HL-60 (cell line): ENCODE measurements around the gene WWOX.

ENCODE experiments used
- DNase-seq, 2 experiments: peaks; one replicate each; pipeline ENCODE4 v3.0.0-alpha.2; 2010 to 2020; ENCODE audit warnings: low read depth in 1 of 2, low spot score in 1 of 2
- H3K27ac ChIP-seq: fragments of 250-450 bp; sonication (Bioruptor Pico); replicated peaks from 2 replicates; pipeline ENCODE4 v1.5.1; 2020; ENCODE audit warnings: mild to moderate bottlenecking, moderate library complexity
- H3K27me3 ChIP-seq: fragments of 250-450 bp; sonication (Bioruptor Pico); 2 replicates; pipeline ENCODE4 v1.5.1; 2021; ENCODE audit warnings: mild to moderate bottlenecking, moderate library complexity; ENCODE audit not compliant: insufficient read depth, poor library complexity, severe bottlenecking
- H3K4me3 ChIP-seq: replicated peaks from 2 replicates; pipeline ENCODE4 v1.5.1; 2011; ENCODE audit warnings: mild to moderate bottlenecking, control low read depth, low read length; ENCODE audit not compliant: insufficient read depth
- CTCF ChIP-seq: IDR thresholded peaks from one replicate; pipeline ENCODE4 v1.5.1; 2011; ENCODE audit warnings: low read length, control low read depth, inconsistent platforms; ENCODE audit not compliant: insufficient read depth
- GABPA ChIP-seq: IDR thresholded peaks from 2 replicates; pipeline ENCODE4 v1.6.1; 2012; ENCODE audit warnings: low read depth
- POLR2AphosphoS5 ChIP-seq: IDR thresholded peaks from 2 replicates; pipeline ENCODE4 v1.6.1; 2012; ENCODE audit warnings: low read depth
- REST ChIP-seq: IDR thresholded peaks from 2 replicates; pipeline ENCODE4 v1.6.1; 2012; ENCODE audit warnings: low read depth; ENCODE audit not compliant: insufficient replicate concordance
- SPI1 ChIP-seq: IDR thresholded peaks from 2 replicates; pipeline ENCODE4 v1.6.1; 2012; ENCODE audit warnings: low read depth, mild to moderate bottlenecking, borderline replicate concordance

WWOX gene

GRCh38 chr16:78264642-78265041, 165.2 kb downstream of the WWOX start:
- no peak overlapping the region for H3K27ac ChIP-seq

GRCh38 chr16:78269256-78269655, 169.8 kb downstream of the WWOX start:
- Histone ChIP-seq H3K27me3 (no peaks in the 10 kb centered on the region), H3K4me3 (no peak overlapping the region), H3K27ac (no peak overlapping the region)
- no peak for DNase-seq
- TF ChIP-seq REST (no peak), CTCF (no peak), POLR2AphosphoS5 (no peak), GABPA (no peak), SPI1 (no peak)

More at GRCh38 chr16:78264642-78265041, 165.2 kb downstream of the WWOX start:
- H3K4me3 ChIP-seq, result no peak overlapping the region
- DNase-seq, result no peak
- TF ChIP-seq SPI1 (no peak), POLR2AphosphoS5 (no peak), CTCF (no peak), GABPA (no peak), REST (no peak)
- H3K27me3 ChIP-seq, result no peaks in the 10 kb centered on the region

- H3K27ac ChIP-seq, result no peak overlapping the region
- no peak for TF ChIP-seq POLR2AphosphoS5
- no peak for TF ChIP-seq GABPA
- TF ChIP-seq SPI1, result no peak
- no peak for TF ChIP-seq REST
- no peak for TF ChIP-seq CTCF
- H3K27me3 ChIP-seq, result no peaks in the 10 kb centered on the region
Observed at GRCh38 chr16:78271981-78272380, 172.5 kb downstream of the WWOX start.

More at GRCh38 chr16:78271981-78272380, 172.5 kb downstream of the WWOX start:
- no peak overlapping the region for H3K4me3 ChIP-seq
- DNase-seq, result no peak
